HPDE6-E6E7 (cell line): ENCODE measurements around the gene SMC1B.

ENCODE experiments used
- DNase-seq: peaks from one replicate; pipeline ENCODE4 v3.0.0; 2011; ENCODE audit warnings: missing footprints; ENCODE audit errors: extremely low spot score

Gene SMC1B

DNA sequence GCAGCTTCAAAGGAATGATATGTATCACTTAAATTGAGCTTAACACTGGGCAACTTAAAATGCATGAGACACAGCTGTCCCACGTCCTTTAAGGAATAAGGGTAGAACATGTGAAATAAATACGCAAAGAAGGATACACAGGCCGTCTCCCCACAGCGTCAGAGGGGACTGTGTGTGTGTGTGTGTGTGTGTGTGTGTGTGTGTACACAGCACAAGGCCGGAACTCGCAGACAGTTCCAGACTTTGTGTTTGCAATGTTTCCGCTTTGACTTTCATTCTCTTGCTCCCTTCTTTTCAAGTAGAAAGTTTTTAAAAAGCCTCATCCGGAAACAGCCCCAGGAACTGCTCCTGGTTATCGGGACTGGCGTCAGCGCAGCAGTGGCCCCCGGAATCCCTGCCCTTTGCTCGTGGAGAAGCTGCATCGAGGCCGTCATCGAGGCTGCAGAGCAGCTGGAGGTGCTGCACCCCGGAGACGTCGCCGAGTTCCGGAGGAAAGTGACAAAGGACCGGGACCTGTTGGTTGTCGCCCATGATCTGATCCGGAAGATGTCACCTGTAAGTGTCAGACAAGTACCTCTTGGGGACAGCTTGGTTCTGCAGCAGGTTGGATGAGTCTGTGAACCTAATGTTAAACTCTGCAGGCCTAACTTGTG is 90.4 kb downstream of the SMC1B start:
- DNase-seq = no peak

DNA sequence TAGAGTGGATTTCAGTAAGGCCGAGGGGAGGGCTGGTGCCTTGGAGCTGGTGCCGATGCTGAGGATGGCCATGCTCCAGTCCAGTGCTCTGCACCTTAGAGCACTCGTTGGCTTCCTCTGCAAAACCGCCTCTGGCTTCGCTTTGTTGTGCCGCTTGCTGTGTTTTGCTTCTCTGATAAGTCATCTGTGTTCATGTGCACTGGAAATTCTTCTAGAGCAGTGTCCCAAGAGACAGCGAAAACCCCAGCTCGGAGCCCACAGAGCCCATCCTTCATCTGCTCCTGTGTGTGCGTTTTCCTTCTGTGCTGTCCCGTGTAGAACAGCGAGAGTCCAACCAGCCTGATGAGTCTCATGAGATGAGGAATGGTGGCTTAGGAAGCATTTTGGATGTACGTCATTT is 91.6 kb downstream of the SMC1B start:
- DNase-seq = no peak

DNA sequence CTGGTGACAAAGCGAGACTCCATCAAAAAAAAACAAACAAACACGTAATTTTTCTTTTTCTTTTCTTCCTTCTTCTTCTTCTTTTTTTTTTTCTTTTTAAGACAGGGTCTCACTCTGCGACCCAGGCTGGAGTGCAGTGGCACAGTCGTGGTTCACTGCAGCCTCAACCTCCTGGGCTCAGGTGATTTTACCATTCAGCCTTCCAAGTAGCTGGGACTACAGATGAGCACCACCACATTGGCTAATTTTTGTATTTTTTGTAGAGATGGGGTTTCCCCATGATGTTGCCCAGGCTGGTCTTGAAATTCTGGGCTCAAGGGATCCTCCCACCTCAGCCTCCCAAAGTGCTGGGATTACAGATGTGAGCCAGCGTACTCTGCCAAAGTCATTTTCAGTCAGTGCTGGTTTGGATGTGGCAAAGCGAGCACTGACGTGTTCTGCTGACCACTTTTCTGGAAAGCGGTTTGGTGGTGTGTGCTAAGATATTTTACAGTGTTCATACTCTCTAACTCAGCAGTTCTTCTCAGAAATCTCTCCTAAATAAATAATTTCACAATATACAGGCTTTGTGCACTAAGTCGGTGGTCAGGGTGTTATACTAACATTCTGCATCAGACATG is 92.9 kb downstream of the SMC1B start:
- DNase-seq = no peak

DNA sequence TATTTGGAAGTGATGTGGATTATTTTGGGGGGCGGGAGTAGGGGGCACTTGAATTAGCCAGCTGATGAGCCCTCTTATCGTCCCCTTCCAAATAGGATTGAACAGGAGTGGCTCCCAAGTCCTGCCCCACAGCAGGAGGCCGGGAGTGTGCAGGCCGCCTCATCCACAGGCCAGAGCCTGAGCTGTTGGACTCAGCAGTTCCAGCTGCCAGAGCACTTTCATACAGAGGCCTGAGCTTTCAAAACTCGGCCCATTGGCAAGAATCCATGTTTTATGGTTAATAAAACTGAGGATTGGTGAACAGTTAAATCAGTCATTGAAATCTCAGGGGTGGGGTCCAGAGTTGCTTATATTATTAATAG is 94.1 kb downstream of the SMC1B start:
- no peak for DNase-seq

DNA sequence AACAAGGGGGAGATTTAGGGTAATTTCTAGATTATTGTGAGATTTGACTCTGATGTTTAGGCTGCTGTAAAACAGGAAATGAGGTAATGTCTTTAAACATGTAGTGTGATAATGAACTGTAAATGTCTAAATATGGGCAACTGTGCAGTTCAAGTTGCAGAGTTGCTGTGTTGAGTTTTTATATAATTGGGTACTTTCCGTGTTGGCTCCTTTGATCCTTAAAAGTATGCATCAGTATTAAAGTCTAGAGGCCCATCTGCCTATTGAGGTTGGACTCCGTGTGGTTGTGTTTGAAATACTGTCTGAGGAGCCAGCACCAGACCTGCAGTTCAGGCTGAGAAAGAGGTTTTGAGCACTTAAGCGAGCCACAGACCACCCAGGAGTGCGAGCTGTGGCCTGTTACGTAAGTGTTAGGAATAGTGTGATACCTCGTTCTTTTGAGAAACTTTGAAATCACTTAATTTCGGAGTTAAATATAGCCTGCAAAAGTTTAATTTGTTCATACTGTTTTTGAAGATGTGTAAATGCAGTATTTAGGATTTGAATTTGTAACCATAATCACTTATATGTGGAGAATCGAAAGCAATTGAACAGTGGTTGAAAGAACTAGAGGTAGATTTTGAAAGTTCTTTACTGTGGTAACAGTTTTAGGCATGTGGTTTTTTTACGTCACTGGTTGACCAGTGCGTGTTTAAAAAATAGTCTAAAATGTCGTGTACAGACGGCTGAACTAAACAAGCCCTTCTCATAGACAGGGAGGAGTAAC is 94.7 kb downstream of the SMC1B start:
- DNase-seq = no peak

DNA sequence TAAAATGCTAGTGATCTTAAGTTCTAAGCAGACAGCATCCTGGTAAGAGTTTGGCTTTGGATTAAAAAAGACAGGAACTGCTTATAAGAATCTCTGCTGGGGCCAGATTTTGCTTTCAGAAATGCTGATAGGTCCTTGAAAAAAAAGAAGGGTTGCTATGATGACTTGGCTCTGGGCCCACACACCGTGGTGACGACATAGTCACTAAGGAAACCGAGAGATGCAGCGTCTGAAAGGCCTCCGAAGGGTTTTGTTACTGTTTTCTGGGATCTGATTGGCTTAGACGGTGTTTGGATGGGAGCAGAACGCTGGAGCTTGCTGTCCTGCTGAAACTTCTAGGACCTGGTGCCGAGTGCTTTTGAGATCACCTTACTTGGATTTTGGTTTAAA is 95.2 kb downstream of the SMC1B start:
- DNase-seq = no peak

DNA sequence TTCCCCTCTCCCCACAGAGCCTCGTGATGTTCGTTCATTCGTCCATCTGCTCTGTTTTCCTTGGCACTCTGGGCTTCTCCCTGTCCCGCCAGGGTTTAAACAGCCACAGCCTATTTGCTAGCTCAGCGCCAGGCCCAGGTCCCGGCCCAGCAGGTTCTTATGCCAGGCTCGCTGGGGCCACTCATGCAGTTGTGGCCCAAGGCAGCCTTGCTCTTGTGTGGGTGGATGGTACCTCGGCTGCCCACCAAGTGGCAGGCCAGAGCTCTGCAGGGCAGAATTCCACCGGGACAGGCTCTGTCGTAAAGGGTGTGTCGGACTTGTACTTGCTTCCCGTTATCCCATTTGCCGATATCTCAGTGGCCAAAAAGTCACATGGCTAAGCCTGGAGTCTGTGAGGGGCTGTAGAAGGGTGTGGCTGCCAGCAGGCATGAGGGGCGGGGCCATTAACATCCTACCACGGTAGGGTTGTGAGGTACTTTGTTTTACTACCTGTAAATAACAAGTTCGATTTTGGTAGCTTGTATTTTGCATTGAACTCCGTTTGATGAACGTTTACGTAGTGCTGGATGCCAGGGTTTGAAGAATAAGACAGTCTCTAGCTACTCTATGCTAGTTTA is 95.7 kb downstream of the SMC1B start:
- DNase-seq = no peak

DNA sequence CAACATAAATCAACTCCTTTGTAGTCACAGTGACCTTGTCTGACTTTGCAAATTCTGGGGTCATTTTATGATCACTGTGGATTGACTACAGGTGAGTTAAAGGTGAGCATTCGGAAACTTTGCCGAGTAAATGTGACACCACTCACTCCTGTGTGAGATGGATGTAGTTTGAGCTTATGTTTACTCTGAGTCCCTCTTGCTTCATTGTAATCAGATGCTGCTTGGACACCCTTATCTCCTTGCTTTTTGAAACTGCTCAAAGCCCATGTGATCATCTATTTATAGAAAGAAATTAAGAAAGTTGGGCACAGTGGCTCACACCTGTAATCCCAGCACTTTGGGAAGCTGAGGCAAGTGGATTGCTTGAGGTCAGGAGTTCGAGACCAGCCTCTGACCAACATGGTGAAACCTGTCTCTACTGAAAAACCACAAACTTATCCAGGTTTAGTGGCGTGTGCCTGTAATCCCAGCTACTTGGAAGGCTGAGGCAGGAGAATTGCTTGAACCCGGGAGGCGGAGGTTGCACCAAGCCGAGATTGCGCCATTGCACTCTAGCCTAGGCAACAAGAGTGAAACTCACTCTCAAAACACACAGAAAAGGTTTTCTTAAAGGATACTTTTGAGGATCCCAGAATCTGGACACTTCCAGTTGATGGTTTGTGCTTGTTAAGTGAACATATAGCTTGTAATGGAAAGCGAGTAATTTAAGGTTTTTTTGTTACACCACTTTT is 96.4 kb downstream of the SMC1B start:
- no peak for DNase-seq

DNA sequence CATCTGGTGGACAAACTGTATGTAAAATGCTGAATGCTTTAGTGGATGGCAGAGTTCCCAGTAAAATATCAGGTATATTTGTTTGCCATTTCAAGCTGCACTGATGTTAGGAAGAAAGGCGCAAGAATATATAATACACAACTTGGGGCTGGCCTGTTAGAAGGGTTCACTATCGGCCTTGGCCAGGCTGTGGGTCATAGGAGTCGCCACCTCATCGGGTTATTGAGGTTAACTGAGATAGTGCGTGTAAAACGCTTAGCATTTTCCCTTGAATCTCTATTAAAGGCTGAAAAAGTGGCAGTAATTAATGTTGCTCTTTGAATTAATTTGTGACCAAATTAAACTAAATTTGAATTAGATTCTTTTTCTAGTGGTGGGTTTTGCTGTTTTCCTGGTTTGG is 98.6 kb downstream of the SMC1B start:
- no peak for DNase-seq

DNA sequence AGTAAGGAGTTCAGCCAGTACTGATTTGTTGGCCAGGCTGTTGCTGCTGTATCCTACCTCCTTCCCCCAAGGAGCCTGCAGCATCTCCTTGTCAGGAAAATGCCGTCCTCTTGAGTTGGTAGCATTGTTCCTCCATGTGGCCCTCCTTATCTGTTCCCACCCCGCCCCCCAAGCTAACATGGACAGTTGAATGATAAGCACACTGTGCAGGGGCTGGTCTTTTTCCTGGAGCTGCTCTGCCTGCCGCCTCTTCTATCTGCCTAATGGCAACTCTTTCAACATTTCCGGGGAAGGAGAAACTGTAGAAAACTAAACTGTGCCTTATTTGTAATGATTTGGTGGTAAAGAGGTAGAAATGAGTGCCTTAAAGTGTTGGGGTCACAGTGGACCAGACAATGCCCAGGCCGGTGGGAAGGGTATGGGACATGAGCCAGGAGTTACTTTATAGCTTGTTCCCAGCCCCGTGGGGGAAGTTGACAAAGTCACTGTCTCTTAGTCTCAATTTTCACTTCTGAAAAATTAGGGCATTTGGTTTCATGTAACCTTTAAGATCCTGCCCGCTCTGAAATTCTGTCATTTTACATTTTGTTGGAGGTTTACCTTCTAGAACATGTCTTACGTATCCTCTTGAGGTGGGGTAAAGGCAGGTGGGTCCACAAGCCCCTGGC is 99.2 kb downstream of the SMC1B start:
- DNase-seq = no peak

DNA sequence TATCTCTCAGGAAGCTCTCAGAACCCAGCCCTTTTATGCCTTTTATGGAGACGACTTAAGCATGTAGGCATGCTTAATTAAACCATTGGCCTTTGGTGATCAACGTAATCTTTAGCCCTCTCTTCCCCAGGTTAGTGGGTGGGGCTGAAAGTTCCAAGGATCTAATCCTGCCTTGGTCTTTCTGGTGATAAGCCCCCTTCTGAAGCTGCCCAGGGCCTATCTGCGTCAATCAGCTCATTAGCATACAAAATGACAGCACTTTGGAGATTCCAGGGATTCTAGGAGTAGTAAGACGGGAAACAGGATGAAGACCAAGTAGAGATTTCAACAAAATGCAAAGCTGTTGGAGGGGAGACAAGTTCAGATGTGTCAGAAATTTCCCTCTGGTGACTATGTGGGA is 100.5 kb downstream of the SMC1B start:
- DNase-seq = no peak

DNA sequence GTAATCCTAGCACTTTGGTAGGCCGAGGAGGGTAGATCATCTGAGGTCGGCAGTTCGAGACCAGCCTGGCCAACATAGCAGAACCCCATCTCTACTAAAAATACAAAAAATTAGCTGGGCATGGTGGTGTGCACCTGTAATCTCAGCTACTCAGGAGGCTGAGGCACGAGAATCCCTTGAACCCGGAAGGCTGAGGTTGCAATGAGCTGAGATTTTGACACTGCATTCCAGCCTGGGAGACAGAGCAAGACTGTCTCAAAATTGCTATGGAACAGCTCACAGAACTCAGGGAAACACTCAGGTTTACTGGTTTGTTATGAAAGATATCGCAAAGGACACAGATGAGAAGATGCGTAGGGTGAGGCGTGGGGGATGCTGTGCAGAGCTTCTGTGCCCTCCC is 101.0 kb downstream of the SMC1B start:
- no peak for DNase-seq

DNA sequence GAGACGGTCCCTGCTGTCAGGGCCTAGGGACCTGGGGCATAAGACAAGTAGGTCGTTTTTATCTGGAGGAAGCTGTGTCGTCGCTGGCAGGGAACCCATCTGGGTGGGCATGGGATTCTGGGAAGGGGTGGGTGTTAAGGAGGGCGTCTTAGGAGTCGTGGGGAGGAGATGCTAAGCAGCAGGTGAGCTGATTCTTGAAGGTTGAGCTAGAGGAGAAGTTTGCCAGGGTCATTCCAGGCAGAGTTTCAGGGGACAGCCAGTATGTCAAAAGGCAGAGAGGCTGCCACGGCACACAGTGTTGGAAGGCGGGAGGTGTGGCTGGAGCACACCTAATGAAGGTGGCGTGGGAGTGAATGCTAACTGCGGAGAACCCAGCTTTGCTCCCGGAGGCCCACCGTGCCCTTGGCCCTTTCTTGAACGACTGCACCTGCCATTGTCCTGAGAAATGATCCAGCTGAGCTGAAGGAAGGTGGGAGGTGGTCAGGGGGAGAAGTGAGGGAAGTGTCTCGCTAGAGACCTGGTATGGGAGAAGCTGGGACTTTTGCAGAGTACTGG is 102.3 kb downstream of the SMC1B start:
- DNase-seq = no peak

DNA sequence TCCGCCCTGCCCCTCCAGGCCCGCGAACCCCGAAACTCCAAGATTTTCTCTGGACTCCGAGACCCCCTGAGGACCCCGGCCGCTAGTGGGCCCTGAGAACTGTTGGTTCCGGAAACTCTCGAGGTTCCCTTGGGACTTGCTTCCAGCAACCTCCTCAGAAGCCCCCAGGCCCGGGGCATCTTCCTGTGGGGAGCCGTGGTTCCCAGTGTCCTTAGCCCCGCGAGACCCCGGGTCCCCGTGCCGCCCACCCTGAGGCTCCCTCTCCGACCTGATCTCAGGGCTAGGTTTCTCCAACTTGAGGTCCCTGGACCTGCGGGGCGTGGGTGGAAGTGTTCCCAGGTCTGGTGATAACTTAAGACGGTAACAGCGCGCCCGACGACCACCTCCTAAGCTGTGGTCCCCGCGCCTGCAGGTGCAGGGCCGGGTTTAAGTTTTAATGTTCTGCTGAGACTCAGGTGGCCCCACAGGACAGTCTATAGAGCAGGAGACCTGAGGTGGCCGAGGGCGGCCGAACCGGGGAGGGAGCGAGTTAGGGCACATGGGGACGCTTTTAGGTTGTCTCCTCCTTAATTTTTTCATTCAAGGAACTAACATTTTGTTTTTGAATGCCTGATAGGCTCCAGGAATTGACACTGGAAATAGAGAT is 102.9 kb downstream of the SMC1B start:
- no peak for DNase-seq

DNA sequence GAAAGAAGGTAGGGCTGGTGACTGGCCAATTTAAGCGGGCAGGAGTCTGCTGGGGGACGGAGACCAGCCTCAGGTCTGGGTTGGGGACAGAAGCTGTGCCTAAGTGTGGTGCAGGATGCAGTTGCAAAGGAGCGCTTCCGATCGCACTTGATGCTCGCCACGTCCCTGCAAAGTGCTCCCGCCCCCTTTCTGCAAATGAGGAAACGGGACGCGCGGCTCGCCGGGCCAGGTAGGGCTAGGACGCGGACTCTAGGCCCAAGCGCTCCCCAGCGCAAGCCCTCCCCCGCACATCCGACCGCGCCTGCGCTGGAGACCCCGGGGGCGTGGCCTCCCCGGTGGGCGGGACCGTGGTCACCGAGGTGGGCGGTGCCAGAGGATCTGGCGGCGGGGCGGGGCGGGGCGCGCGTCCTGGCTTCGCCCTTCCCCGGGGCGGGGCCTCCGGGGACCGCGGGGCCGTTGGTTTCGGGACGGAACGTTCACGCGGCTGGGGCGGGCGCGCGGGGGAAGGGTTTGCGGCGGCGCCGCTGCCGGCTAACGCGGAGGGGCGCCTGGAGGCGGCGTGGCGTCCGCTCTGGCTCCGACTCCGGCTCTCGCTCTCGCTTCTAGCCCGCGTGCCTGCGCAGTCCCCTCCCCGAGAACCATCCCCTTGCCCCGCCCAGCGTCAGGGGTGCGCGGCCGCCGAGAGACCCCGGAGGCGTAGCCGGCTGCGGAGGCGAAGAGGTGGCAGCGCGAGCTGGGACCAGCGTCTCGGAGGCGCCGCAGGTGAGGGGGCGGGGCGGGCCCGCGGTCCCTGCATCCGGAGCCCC is 103.8 kb downstream of the SMC1B start, which contains the start of gene FAM118A:
FAM118A (plus strand) TSS at position 513 of the 806 bp plus-strand sequence. CDS start 12,446 bp downstream, outside the sequence.
- peak; percentile 85 for DNase-seq

DNA sequence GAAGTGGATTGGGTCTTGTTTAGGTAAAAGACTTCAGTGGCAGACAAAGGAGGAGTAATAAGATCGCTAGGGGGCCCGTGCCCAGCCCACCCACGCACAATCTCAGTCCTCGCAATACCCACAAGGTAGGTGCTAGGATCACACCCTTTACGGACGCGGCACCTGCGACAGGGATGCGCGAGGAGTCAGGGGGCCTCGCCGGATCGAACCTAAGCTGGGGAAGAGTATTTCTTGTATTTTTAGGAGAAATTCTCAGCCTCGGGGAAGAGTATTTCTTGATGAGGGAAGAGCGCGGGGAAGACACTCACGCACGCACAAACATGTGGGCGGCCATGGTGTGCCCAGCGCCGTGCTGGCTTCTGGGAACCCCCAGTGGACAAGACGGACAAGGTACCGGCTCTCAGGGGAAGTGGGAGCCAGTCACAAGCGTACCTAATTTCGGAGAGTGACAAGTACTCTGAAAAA is 104.4 kb downstream of the SMC1B start:
- no peak for DNase-seq

DNA sequence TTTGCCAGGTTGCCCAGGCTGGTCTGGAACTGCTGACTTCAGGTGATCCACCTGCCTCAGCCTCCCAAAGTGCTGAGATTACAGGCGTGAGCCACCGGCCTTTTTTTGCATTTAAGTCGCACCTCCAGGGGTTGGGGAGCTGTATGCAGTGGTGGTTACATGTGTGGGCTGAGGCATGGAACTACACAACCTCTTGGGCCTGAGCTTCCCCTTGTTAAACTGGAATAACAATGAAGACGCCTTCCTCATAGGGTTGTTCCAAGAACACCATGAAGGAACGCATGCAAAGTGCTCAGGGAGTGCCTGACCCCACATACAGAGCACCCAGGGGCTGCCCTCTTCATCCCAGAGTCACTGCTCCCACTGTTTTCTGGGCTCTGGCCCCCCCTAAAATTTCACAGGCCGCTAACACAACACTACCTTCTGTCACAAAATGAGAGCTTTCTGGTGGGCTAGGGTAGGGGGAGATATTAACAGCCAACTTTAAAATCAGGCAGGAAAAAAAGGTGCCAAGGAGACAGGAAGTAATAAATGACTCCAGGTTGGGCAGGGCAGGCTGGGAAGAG is 104.9 kb downstream of the SMC1B start:
- DNase-seq = no peak

DNA sequence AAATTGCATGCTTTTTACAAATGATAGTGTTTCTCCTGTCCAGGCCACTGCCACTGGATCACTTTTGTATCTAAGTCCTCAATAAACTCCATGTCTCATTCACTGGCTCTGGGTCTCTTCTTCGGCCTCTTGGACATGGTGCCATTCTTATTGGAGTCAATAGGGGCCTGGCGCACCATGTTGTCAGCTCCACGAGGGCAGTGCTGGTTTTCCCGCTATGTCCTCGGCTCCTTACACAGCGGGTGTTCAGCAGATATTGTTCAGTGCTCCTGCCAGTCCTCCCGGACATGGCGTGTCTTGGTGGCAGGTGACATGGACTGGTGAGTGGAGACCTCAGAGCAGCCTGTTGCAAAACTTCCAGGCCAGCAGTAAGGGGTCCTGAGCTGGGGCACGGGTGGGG is 107.3 kb downstream of the SMC1B start:
- no peak for DNase-seq

DNA sequence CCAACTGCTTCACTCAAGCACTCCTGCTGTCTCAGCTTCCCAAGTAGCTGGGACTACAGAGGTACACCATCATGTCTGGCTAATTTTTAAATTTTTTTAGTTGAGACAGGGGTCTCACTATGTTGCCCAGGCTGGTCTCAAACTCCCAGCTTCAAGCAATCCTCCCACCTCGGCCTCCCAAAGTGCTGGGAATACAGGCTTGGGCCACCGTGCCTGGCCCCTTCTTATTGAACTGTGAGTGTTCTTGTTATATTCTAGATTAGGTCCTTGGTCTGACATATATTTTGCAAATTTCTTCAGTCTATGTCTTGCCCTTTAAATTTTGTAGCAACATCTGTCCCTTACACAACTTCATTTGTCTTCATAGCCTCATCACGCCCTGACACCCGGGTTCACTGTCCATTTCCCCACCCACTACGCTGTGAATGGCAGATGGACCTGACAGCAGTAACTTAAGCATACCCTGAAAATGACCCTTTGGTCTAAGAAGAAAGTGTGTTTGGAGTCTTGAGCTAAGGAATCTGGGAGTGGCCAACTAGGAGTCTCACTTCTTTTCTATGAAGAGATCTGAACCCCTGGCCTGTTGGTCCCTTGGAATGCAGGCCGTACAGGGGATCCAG is 107.8 kb downstream of the SMC1B start:
- DNase-seq = no peak
